GM12891 (cell line): ENCODE data around the gene SLC9A9.
A peak's percentile ranks its signal among the peaks of the same experiment; 100 is the strongest.

Source experiments
- DNase-seq: peaks from one replicate; pipeline ENCODE4 v3.0.0; 2011; ENCODE audit warnings: low spot score; ENCODE audit not compliant: insufficient read length
- FAIRE-seq: peaks from 2 replicates; lab custom pipeline; 2011; peaks lifted over from hg19 to GRCh38; lab: Jason Lieb, UNC
- PAX5 ChIP-seq: IDR thresholded peaks from 2 replicates; pipeline ENCODE4 v1.6.1; 2011; ENCODE audit warnings: low read length, moderate library complexity, mild to moderate bottlenecking; ENCODE audit not compliant: insufficient read depth, severe bottlenecking
- POLR2A ChIP-seq: IDR thresholded peaks from 2 replicates; pipeline ENCODE4 v1.6.1; 2011; ENCODE audit warnings: low read depth, low read length, control low read depth
- POLR2AphosphoS5 ChIP-seq: IDR thresholded peaks from 2 replicates; pipeline ENCODE4 v1.6.1; 2011; ENCODE audit warnings: low read depth, low read length, control low read depth
- POU2F2 ChIP-seq: IDR thresholded peaks from 2 replicates; pipeline ENCODE4 v1.6.1; 2011; ENCODE audit warnings: low read depth, mild to moderate bottlenecking, control low read depth, low read length, moderate library complexity
- SPI1 ChIP-seq: IDR thresholded peaks from 2 replicates; pipeline ENCODE4 v1.6.1; 2011; ENCODE audit warnings: low read depth, low read length, control low read depth
- TAF1 ChIP-seq: IDR thresholded peaks from 2 replicates; pipeline ENCODE4 v1.6.1; 2011; ENCODE audit warnings: low read depth, low read length, control low read depth

The SLC9A9 gene

DNA sequence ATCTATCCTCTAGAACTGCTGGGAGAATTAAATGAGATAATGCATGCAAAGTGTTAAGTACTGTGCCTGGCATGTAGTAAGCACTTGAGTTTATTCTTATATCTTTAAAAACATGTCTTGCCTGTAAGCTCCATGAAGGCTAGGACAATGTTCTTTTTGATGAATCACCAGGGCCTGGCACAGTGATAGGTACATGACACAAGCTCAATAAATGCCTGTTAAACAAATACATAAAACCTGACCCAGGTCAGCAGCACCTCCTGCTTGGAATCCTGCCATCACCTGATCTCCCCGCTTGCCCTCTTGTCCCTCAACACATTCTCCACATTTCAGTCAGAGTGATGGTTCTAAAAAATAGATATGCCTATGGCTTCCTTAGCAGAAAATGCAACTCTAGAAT is 541.9 kb downstream of the SLC9A9 start:
- TF ChIP-seq POLR2AphosphoS5 (no peak), POLR2A (no peak), SPI1 (no peak), POU2F2 (no peak), TAF1 (no peak), PAX5 (no peak)
- no peak for FAIRE-seq
- no peak for DNase-seq

DNA sequence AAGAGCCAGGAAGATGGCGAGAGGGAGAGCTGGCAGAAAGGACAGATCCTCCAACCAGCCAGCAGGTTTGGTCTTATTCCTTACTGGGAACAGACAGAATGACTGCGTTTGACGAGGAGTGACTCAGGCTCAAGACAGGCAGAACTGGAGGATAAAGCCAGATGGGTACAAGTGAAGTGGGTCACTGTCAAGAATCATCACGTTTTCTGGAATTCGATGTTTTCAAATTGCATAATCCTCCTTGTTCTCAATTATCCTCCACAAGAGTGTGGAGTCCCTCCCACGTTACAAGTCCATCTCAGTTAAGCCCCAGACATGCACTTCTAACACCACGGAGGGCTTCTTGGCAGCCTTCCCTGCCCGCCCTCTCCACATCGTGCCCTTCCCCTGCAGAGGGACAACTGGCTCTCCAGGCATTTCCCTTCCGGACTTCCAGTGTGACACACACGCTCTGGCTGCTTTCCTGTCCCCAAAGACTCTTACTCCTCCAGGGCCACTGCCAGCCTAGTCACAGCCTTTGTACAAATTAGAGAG is 545.6 kb downstream of the SLC9A9 start:
- no peak for DNase-seq
- no peak for FAIRE-seq
- no peak for TF ChIP-seq POU2F2
- TF ChIP-seq POLR2A, result no peak
- TF ChIP-seq PAX5, result no peak
- no peak for TF ChIP-seq POLR2AphosphoS5
- no peak for TF ChIP-seq TAF1
- TF ChIP-seq SPI1, result no peak

DNA sequence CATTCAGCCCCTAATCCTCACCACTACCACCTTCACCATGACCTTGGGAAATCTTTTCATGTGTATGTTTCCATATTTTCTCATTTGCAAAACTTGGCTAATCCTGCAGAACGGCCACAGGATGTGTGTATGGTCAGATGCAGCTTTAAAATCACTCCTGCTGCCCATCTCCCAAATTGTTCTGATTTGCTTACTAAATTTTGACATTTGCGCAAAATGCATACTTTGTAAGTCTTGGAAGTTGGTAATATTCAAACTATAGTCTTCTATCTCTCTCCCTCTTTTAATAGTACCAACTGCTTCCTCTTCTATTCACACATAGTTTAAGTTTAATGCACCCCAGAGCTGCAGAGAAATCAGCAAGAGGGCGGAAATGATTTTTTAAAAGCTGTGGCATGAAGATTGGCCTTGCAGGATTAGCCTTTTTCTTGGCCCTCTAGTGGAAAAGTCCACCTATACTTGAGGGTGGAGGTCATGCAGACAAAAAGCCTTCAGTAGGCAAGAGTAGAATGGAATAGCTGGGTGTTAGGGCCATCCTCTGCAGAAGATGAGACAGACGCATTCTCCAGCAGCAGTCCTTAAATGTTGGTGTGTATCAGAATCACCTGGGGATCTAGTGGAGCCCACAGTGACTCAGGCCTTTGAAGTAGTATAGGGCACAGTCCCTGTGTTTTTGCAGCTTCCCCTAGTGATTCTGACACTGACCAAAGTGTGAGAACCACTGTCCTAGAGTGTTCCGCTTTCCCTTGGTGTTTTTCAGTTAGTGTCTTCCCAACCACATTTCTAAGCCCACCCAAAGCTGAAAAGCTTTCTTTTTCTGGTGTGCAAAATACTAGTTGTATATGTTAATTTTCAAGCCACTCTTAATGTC is 547.0 kb downstream of the SLC9A9 start:
- TF ChIP-seq POLR2A, result no peak
- TF ChIP-seq POLR2AphosphoS5, result no peak
- TF ChIP-seq SPI1, result no peak
- TF ChIP-seq PAX5, result no peak
- TF ChIP-seq POU2F2, result no peak
- no peak for TF ChIP-seq TAF1
- DNase-seq (no peak), FAIRE-seq (no peak)

DNA sequence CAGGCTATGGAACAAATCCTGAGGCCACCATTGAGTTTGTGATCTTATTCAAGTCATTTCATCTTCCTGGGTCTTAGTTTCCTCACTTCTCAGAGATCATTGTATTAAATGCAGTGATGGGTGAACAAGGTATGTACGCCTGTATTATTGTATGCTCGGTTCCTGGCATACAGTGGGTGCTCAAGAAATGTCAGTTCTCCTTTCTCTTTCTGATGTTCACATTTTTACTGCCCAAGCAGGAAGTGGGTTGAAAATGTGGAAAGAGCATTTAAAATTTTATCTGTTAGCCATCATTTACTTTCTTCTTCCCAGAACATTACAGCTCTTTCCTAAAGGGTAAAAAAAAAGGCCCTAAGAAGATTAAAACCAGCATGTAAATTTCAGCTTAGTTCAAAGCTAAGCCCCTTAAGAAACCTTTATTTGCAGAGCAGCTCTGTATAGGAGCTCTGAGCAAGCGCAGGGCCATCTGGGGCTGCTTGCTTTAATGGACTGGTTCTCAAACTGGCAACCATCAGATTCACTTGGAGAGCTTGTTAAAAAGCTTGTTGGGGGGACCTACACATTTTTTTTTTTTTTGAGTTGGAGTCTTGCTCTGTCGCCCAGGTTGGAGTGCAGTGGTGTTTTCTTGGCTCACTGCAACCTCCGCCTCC is 549.3 kb downstream of the SLC9A9 start:
- DNase-seq (no peak), FAIRE-seq (no peak)
- peak; percentile 49; the same call in 1 of the 2 replicates for TF ChIP-seq SPI1
- TF ChIP-seq POU2F2, result no peak

DNA sequence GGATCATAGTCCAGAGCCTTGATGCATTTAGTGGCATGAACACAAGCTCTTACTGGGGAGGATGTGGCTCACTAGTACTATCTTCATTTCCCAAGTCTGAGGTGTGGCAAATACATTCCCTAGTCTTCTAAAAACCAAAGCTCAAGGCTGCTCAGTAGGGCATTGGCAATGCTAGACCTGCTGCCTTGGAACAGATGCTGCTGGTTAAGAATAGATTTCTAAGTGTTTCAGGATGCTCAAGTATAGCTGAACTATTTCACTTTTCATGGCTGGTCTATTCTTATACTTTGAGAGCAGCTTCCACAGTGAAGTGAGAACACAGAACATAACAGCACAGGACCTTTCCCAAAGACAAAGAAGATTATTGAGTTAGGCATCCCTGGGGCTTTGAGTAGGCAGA is 549.9 kb downstream of the SLC9A9 start:
- TF ChIP-seq POU2F2, result no peak
- no peak for TF ChIP-seq TAF1
- no peak for TF ChIP-seq PAX5
- no peak for TF ChIP-seq POLR2AphosphoS5
- no peak for DNase-seq
- FAIRE-seq, result no peak

DNA sequence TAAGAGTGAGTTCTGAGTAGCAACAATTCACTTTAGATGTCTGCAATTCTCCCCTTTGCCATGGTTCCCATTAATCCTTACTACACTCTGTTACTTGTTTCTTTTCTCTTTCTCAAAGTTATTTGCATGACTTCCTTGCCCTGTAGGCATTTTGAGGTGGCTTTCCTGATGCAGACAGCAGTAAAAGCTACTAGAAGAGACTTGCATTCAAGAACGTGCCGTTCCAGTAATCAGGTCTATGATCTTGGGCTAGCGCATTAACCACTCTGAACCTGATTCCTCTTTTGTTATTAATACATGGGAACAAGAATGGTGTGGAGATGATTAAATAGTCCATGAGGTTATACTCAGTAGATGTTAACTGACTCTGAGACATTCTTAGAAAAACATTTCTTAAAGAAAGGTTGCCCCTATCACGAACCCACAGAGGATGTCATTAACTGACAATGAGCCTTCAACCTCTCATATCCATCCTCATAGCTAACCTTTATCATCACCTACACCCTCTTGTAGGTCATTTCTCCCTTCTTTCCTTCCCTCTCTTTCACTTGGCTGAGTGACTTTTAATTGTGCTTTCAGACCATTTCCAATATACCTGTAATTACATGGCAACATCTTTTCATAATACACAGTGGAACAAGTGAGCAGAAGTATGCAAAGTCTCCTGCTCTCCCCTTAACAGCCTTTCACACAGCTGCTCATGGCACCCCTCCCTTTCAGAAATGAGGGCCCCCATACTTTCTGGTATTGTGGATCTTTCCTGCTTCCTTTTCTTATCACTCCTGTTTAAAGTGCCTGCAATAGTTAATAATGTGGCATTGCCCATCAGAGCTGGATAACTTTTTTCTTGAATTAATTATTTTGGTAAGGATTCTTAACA is 552.8 kb downstream of the SLC9A9 start:
- FAIRE-seq, result peak; percentile 51
- DNase-seq, result no peak
- TF ChIP-seq PAX5 (no peak), POLR2A (no peak), TAF1 (no peak), POU2F2 (no peak), POLR2AphosphoS5 (no peak), SPI1 (no peak)

DNA sequence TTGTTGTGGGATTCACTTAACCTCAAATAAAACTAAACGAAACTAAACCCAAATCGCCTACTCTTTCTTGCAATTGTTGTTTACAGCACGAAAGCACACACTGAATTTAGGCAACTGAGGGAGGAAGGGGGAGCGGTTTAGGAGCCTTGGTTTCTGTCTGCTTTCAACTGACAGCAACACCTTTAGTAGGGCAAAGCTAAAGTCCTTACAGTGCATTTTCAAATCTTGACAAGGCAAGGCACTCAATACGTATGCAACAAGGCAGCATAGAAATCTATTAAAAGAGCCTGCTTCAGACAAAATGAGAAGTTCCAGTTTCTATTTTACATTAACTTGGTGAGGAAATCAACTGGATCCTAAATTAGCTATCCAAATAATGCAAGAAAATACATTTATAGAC is 554.1 kb downstream of the SLC9A9 start:
- DNase-seq, result no peak
- no peak for FAIRE-seq
- TF ChIP-seq TAF1, result no peak
- no peak for TF ChIP-seq PAX5
- TF ChIP-seq POU2F2, result no peak
- TF ChIP-seq SPI1, result no peak

DNA sequence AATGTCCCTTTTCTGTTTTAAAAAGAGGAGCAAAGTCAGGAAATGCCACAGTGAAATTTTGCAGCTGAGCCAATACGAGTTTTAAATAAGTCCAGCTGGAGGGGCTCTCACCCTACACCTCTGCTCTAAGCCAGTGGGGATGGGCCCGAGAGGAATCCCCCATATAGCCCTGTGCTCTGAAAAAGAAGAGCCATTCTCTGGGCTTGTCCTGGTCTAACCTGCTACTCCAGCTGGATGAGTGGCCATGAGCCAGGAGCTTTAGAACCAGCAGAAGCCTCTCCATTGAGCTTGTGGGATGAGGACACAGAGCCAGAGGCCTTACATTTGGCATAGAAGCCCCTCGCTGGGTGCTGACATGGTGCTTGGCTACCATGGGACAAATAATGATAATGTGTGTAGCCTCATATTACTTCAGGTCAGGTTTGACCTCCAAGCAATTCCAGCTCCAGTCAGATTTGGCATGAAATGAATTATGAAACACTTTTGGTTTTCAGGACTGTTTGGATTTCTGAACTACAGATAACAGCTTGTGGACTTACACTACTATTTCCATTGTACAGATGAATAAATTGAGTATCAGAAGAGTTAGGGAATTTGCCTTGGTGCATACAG is 556.3 kb downstream of the SLC9A9 start:
- DNase-seq, result no peak
- FAIRE-seq, result no peak

DNA sequence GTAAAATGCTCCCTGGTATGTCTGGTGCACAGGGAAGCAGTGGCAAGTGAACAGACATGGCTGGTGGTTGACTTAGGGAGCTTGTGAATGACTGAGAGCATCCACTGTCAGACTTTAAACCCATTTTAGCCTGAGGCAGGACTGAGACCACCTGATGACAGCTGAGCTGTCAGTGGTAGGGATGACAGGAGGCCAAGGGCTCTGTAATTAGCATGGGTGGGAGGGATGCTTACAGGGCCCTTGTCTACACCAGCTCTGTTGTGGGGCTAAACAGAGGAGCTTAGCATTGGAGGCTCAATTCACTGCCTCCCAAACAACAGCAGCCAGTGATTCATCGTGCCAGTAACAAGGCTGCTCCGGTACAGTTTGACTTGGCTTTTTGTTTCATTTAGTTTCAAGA is 559.3 kb downstream of the SLC9A9 start:
- FAIRE-seq (no peak), DNase-seq (no peak)
- TF ChIP-seq TAF1 (no peak), SPI1 (no peak), POU2F2 (no peak), PAX5 (no peak), POLR2AphosphoS5 (no peak), POLR2A (no peak)

More for the DNA sequence above, 556.3 kb downstream of the SLC9A9 start:
- no peak for TF ChIP-seq POLR2A
- no peak for TF ChIP-seq PAX5
- TF ChIP-seq TAF1, result no peak
- no peak for TF ChIP-seq SPI1
- no peak for TF ChIP-seq POLR2AphosphoS5
- TF ChIP-seq POU2F2, result no peak
